Upper lobe of left lung (tissue), 4 donors: ENCODE results near the gene NBDY.

Experiments used
- CTCF ChIP-seq, 6 experiments: fragments of 450-650 bp in 4 of 6; fragments of 200-600 bp in 2 of 6; sonication (generic) in 2 of 6; IDR thresholded peaks; one replicate each; pipeline ENCODE4 v1.5.1; 2016 to 2019; ENCODE audit warnings: antibody characterized with exemption in 6 of 6
- POLR2A ChIP-seq, 4 donors: fragments of 450-650 bp; IDR thresholded peaks; one replicate each; pipeline ENCODE4 v1.5.1; 2016 to 2017; ENCODE audit warnings: antibody characterized with exemption in 4 of 4, mild to moderate bottlenecking in 2 of 4
- POLR2AphosphoS5 ChIP-seq, 2 donors: sonication (generic); formaldehyde crosslinking; IDR thresholded peaks; one replicate each; pipeline ENCODE4 v1.5.1; 2017; ENCODE audit warnings: antibody characterized with exemption in 2 of 2

- TF ChIP-seq CTCF (IDR thresholded peaks at IDR 0.05) (no peak), POLR2A (IDR thresholded peaks at IDR 0.05) (no peak), POLR2AphosphoS5 (IDR thresholded peaks at IDR 0.05) (peak in 1 of 2 donors; percentile 7)
These were observed 83.6 kb downstream of the NBDY start for GRCh38 chrX:56812515-56813105.
